GM18858 (cell line): ENCODE results near the gene FNBP1L.

Experiments used
- ATAC-seq: cut with Tn5 transposase; IDR thresholded peaks from one replicate; pipeline ENCODE4 v1.9.1; 2021; ENCODE audit not compliant: unreplicated experiment

Gene FNBP1L

DNA sequence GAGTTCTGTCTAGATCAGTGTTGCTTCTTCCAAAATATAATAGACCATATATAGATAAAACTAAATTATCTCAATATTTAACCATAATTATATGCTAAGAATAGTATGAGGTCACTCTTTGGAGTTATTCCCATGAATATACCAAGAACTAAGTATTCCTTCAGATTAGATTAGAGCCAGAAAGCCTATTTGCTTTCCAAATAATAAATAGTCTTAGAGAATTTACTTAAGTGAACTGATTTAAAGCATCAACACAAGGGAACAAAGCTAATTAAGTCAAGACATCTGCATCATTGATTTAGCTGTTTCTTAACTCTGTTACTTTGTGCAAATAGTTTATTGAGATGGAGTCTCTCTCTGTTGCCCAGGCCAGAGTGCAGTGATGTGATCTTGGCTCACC is 35.7 kb downstream of the FNBP1L start:
- ATAC-seq: no peak

GRCh38 chr1:93488207-93488606 is 40.3 kb downstream of the FNBP1L start:
- ATAC-seq: no peak

- no peak for ATAC-seq
These were observed 41.8 kb downstream of the FNBP1L start for GRCh38 chr1:93489756-93490155.

- no peak for ATAC-seq
These were observed 42.4 kb downstream of the FNBP1L start for GRCh38 chr1:93490357-93490756.

DNA sequence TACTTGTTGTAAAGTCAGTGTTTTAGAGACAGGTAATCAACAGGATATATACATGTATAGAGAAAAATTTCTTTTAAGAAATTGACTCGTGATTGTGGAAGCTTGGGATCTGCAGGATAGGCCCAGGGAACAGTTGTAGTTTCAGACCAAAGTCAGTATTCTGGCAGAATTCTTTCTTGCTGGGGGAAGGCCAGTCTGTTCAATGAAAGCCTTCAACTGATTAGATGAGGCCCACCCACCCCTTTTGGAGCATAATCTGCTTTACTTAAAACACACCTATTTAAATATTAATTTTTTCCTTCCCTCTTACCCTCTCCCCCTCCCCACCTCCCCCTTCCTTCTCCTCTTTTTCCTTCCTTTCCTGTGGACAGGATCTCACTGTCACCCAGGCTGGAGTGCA is 48.0 kb downstream of the FNBP1L start:
- ATAC-seq: no peak

DNA sequence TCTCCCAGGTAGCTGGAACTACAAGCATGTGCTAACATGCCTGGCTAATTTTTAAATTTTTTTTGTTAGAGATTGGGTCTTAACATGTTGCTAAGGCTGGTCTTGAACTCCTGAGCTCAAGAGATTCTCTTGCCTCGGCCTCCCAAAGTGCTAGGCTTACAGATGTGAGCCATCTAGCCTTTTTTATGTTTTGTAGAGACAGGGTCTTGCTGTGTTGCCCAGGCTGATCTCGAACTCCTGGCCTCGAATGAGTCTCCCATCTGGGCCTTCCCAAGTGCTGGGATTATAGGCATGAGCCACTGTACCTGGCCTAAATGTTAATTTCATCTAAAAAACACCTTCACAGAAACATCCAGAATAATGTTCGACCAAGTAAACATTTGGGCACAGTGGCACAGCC is 48.6 kb downstream of the FNBP1L start:
- ATAC-seq: no peak

DNA sequence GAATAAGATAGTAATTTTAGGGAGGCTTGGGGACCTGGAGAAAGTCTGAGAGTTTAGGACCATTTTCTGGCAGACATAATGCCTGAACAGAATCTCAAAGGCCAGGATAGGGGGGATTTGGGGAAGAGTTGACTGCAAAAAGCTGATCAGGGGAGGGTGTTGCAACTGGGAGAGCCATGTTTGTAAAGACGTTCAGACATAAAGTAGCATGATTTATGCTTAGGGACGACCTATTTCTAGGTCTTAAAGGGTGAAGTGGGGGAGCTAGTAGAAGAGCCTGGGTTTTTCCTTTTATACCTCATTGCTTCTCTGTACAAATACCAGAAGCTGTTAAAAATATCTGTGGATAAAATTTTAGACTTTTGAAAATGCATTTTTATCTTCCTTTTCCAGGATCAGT is 51.2 kb downstream of the FNBP1L start:
- no peak for ATAC-seq

DNA sequence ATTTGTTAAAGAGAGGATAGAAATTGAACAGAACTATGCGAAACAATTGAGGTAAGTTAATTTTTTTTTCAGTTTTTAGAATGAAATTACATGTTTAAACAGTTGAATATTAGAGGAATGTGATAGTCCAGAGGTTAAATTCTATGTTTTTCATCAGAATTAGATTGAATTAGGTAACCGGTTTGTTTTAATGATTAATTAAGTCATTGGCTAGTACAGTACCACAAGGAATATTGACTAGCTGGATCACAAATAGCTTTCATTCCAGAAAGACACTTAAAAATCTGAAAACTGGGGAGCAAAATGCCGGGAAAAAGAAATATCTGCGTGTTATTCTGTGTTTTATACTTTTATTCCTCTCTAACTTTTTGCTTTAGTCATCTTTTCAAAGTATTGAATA is 51.6 kb downstream of the FNBP1L start:
- no peak for ATAC-seq

DNA sequence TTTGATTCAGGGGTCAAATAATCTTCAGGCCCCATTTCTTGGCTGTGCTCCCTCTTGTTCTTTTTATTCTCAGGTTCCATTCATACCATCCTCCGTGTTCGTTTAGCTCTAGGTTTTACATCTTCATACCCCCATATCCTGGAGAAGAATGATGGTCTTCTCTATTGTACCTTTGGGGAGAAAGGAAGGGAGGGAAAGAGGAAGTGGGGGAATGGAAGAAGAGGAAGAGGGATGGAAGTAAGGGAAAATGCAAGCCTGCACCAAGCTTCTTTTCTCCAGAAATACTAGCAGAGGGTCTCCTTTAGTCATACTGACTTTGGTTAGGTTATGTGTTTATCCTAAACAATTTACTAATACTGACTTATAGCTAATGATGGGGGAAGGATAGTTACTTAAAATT is 52.4 kb downstream of the FNBP1L start:
- no peak for ATAC-seq

GRCh38 chr1:93501399-93501798 is 53.5 kb downstream of the FNBP1L start:
- ATAC-seq: no peak

GRCh38 chr1:93501829-93502369 is 54.0 kb downstream of the FNBP1L start:
- no peak for ATAC-seq

DNA sequence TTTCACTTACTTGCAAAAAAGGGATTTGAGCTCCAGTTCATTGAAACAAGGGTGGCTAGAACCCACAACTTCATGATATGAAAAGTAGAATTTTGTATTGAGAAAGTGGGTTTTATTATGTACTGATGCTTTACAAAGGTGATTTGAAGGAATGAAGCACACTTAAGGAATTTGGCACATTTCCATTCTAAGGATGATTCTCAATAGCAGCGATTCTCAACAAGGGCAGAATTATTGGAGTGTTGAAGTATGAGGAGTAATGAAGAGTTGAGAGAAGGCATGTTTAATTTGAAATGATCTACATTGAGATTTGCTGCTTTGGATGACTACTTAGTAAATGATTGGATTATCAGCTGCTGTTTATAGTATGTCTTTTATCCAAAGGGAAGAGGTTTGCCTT is 54.7 kb downstream of the FNBP1L start:
- no peak for ATAC-seq

DNA sequence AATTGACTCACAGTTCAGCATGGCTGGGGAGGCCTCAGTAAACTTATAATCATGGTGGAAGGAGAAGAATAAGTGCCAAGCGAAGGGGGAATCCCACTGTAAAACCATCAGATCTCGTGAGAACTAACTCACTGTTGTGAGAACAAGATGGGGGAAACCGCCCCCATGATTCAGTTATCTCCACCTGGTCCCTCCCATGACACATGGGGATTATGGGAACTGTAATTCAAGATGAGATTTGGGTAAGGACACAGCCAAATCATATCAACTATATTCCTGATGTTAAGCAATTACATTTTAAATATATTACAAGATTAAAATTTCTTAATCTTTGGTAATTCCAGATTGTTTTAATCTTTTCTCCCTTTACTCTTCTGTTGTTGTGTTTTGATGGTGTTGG is 55.2 kb downstream of the FNBP1L start:
- ATAC-seq: no peak

DNA sequence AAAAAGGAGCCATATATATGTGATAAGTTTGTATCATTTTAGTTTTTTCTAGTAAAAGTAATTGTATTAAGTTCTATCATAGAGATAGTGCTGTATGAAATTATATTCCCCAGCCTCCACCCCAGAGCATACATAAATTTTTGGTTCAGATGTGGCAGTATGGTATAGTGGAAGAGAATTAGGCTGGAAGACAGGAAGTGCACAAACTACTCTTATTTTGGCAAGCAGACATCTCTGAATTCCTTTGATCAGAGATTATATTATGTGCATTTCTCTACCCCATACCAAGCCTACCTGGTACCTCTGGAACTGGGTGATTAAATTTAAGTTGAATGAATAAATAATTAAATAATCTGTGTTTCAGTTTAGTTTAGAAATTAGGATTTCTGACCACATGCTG is 55.9 kb downstream of the FNBP1L start:
- no peak for ATAC-seq

- ATAC-seq: no peak
These were observed 56.5 kb downstream of the FNBP1L start for GRCh38 chr1:93504247-93505033.

DNA sequence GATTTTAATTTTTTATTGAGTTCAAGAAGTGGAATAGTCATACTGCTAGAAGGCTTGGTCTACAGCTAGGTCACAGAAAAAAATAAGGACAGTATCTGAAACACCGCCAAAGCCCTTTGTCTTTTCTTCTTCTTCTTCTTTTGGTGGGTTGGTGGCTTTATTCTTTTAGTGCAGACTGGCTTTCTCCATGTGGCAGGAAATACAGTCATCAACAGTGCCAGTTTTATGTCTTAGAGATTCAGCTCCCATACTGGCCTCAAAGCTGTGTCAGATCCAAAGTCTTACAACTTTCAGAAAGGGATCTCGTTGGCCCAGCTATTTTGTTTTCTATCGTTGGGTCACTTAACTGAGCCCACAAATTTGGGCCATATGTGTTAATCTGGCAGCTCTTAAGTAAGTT is 58.2 kb downstream of the FNBP1L start:
- ATAC-seq: no peak

- no peak for ATAC-seq
These were observed 68.2 kb downstream of the FNBP1L start for GRCh38 chr1:93516164-93516563.

DNA sequence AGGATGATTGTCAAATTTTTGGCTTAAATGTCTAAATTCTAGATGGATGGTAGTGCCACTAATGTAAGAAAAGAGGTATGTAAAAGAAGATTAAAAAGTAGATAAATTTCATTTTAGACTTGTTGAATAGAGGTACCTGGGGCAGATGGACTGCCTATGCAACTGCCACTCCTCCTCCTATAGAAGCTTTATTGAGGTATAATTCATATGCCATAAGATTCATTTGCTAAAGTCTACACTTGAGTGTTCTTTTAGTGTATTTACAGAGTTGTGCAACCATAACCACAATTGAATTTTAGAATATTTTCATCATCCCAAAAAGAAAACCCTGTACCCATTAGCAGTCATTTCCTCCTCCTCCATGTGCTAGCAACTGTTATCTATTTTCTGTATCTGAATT is 70.6 kb downstream of the FNBP1L start:
- no peak for ATAC-seq

DNA sequence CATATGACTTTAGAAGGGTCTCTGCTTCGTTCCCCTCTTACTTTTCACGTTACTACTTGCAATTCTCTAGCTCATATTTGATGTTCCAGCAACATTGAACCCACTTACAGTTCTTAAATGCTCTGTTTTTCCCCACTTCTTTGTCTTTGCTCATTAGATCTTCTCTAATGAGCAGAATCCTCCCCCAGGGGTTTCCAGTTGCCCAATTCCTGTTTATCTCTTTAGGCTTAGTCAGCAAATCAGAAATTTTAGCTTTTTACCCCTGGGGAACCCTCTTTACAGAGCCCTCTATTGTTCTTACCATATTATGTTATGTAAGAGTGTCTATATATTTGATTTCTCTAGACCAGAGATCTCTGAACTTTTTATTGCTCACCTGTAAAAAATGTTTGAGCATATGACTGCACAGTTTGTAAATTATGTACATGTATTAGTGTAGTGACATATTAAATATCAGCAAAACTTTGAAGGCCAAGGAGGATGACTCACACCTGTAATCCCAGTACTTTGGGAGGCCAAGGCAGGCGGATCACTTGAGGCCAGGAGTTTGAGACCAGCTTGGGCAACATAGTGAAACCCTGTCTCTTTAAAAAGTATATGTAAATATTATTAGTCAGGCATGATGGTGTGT is 71.4 kb downstream of the FNBP1L start:
- ATAC-seq: no peak

GRCh38 chr1:93521618-93522017 is 73.7 kb downstream of the FNBP1L start:
- ATAC-seq: no peak

- ATAC-seq: no peak
These were observed 74.8 kb downstream of the FNBP1L start for GRCh38 chr1:93522721-93523120.

GRCh38 chr1:93525431-93525830 is 77.5 kb downstream of the FNBP1L start:
- no peak for ATAC-seq

DNA sequence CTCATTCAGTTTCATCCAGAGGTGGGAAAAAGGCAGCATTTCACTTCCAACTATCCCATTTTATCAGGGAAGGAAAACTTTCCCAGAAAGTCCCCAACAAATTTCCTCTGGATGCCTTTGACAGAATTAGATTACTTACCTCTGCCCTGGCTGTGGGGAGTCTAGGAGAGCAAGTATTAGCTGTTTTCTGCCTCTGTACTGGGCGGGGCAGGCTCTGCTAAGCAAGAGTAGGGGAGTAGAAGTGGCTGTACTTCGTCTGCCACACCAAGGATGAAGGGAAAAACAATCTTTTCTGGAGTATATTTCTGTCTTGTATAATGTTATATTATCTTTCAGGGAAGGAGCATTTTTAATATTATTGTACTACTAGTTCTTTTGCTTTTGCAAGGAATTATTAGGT is 78.5 kb downstream of the FNBP1L start:
- no peak for ATAC-seq
